ENCODE data around the gene C6orf52. TPM values are rescaled to one million over a fixed set of nuclear protein-coding genes. Genes with fewer than 3 reads are reported as not detected.

C6orf52 gene
- total RNA-seq, 1 donor from 2014 or later: 0.77 TPM

DNA sequence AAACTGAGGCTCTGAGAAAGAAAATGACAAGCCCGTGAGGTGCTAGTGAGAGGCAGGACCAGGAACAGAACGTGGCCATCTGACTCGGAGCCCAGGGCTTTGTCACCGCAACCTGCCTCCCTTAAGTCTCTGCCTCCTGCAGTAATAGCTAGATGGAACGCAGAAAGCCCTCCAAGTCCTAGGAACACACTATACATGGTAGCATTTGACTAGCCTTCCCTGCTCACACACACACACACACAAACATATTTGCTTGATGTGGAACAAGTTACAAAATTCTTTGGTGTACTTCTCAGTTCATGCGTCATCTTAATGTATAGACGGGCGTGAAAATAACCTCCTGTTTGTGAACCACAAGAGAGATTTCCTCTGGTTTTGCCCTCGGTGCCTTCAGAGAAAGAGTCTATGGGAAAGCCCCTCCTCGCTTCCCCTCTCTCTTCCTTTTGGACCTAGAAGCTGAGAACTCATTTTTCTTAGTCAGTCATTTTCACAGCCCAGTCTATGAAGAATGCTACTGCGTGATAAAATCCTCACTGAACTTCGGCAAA, 38.8 kb downstream of the C6orf52 start:
- no peak for DNase-seq (ENCODE audit: low read depth in 2 of 2)

- DNase-seq (ENCODE audit: low read depth in 2 of 2): no peak
Observed at GRCh38 chr6:10644225-10644624, 50.2 kb downstream of the C6orf52 start.

GRCh38 chr6:10643201-10643651, 51.2 kb downstream of the C6orf52 start:
- no peak for DNase-seq (ENCODE audit: low read depth in 2 of 2)

DNA sequence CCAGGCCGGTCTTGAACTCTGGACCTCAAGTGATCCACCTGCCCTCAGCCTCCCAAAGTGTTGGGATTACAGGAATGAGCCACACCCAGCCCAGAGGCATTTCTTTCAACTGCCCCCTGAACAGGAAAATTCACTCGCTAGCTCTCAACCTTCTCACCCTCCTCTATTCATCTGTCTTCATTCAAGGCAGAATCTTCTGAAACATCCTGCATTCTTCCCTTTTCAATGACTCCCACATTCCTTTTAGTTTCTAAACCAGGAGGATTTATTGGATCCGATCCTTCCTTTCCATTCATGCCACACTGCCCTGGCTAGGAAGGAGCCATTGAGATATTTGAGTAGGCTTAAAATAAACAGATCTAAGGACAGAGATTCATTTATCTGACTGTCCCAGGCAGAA, 52.9 kb downstream of the C6orf52 start:
- DNase-seq (ENCODE audit: low read depth in 2 of 2): no peak

DNA sequence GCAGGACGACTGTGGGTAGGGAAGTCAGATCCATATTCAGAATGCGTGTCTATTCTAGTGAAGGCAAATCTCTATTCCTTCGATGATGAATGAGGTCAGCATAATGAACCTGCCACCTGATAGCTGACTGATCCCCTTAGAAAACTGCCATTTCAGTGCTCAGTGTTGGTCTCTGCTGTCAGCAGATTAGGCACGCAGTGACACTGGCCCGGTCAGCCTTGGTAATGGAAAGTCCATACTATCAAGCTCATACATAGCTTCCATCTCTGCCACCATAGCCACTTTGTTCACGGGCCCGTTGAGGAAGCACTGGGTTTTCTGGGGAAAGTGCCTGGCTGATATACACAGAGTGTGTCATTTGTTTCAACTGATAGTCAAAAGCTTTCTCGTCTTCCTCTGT, 54.0 kb downstream of the C6orf52 start:
- DNase-seq (ENCODE audit: low read depth in 2 of 2): no peak

DNA sequence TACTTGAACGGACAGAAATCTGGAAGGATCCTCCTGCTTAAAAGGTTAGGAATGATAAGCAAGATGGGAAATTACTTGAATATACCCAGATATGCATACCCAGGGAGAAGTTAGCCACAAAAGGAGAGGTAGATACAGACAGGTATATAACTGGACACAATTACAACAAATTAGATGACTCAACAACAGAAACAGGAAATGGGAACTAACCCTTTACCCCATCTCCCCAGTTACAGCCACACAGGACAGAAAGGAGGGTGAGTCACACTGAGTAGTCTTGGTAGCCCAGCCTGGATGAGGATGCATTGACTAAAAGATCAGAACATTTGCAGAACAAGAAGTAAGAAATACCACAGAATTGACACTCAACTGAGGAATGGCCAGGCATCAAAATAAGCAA, 61.2 kb downstream of the C6orf52 start:
- DNase-seq (ENCODE audit: low read depth in 2 of 2): peak in 1 of 2 donors; percentile 86

DNA sequence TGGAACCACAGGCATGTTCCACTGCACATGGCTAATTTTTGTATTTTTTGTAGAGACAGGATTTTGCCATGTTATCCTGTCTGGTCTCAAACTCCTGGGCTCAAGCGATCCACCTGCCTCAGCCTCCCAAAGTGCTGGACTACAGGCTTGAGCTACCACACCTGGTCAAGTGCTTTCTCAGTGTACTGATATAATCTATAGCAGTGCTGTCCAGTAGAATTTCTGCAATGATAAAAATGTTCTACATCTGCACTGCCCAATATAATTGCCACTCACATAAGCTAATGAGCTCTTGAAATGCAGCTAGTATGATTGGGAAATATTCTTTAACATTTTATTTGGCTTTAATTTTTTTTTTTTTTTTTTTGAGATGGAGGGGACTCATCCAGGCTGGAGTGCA, 64.2 kb downstream of the C6orf52 start:
- DNase-seq (ENCODE audit: low read depth in 2 of 2): no peak

DNA sequence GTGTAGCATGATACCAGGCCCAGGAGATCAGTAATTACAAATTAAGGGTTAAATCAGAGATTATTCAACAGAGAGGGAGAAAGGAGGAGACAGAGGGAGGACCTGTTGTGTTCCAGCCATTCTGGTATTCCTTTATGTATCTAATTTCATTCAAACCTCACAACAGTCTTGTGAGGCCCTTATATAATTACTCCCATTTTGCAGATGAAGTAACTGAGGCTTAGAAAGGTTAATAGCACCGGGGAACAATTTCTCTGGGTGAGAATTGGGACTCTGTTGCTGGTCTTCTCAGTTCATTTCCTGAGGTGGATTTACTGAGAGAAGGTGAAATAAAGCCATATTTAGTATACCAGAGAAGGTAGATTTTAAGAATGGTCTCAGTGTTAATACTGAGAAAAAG, 66.6 kb downstream of the C6orf52 start:
- DNase-seq (ENCODE audit: low read depth in 2 of 2): no peak

- no peak for DNase-seq (ENCODE audit: low read depth in 2 of 2)
Observed at GRCh38 chr6:10626154-10626741, 68.2 kb downstream of the C6orf52 start.

DNA sequence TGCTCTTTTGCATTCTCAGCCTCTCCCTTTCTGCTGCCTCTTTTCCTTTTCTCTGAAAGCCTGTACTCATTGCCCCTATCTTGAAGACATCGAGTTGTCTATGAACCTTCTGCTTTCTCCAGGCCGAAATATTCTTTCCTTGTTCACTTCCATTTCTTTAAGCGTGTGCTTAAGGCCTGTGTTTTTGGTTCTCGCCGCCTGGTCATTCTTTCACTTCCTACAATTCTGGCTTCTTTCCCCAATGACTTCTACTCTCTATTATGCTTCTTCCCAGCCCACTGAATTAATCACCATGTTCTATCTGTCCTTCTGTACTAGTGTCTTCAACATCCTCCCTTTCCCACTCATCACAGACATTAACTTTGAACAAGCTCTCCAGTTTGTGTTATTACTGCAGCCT, 69.6 kb downstream of the C6orf52 start:
- no peak for DNase-seq (ENCODE audit: low read depth in 2 of 2)

- no peak for DNase-seq (ENCODE audit: low read depth in 2 of 2)
Observed at GRCh38 chr6:10621847-10622246, 72.6 kb downstream of the C6orf52 start.

Other genes starting within 250 kb of the C6orf52 start
- gene GCNT2, start 173.3 kb downstream of the C6orf52 start, total RNA-seq: 46.5 and 57.8 TPM in 2 replicates
- 8.6 and 10.1 TPM in 2 replicates for gene PAK1IP1, start 356 bp upstream of the C6orf52 start, total RNA-seq
- gene TMEM14C, start 28.5 kb upstream of the C6orf52 start, total RNA-seq: 76.4 and 93.6 TPM in 2 replicates
- gene TMEM14B, start 53.2 kb upstream of the C6orf52 start, total RNA-seq: 45.3 and 55.5 TPM in 2 replicates
- gene MAK, start 143.9 kb upstream of the C6orf52 start, total RNA-seq: not detected in 2 replicates
- not detected in 2 replicates for gene GCM2, start 187.4 kb upstream of the C6orf52 start, total RNA-seq
- not detected in 2 replicates for gene SYCP2L, start 192.4 kb upstream of the C6orf52 start, total RNA-seq

Measured in dermis microvascular lymphatic vessel endothelial cell (primary cell).